Body of pancreas (tissue), 4 donors: ENCODE data around the gene ZBED3.

ENCODE experiments used
- CTCF ChIP-seq, 7 experiments: fragments of 450-650 bp in 4 of 7; fragments of 200-600 bp in 3 of 7; sonication (generic) in 3 of 7; IDR thresholded peaks; one replicate each; pipeline ENCODE4 v1.5.1; 2016 to 2019; ENCODE audit warnings: antibody characterized with exemption in 7 of 7
- POLR2A ChIP-seq, 3 donors: fragments of 450-650 bp; IDR thresholded peaks; one replicate each; pipeline ENCODE4 v1.6.1; 2016; ENCODE audit warnings: antibody characterized with exemption in 3 of 3, mild to moderate bottlenecking in 2 of 3

- TF ChIP-seq CTCF (IDR thresholded peaks at IDR 0.05) (no peak), POLR2A (IDR thresholded peaks at IDR 0.05) (no peak)
These were observed 4.0 kb downstream of the ZBED3 start for GRCh38 chr5:77083088-77083487.
